GM19438 (cell line): Measurements from ENCODE around the gene UCK1.

Experiments
- ATAC-seq: cut with Tn5 transposase; IDR thresholded peaks from one replicate; pipeline ENCODE4 v1.9.1; 2021; ENCODE audit warnings: low read depth; ENCODE audit not compliant: unreplicated experiment

The UCK1 gene

GRCh38 chr9:131478421-131478868 lies 52.6 kb downstream of the UCK1 start:
- ATAC-seq: no peak

- no peak for ATAC-seq
Observed at GRCh38 chr9:131477816-131478419, 53.1 kb downstream of the UCK1 start.

GRCh38 chr9:131477367-131477766 lies 53.7 kb downstream of the UCK1 start:
- no peak for ATAC-seq

GRCh38 chr9:131476777-131477345 lies 54.2 kb downstream of the UCK1 start:
- no peak for ATAC-seq

- no peak for ATAC-seq
Observed at GRCh38 chr9:131475956-131476776, 54.9 kb downstream of the UCK1 start.

- ATAC-seq: no peak
Observed at GRCh38 chr9:131475111-131475955, 55.7 kb downstream of the UCK1 start.

- ATAC-seq: no peak
Observed at GRCh38 chr9:131474711-131475110, 56.4 kb downstream of the UCK1 start.

- no peak for ATAC-seq
Observed at GRCh38 chr9:131473891-131474290, 57.2 kb downstream of the UCK1 start.
